Calu3 (cell line): ENCODE results near the gene ATXN7. TPM values are rescaled to one million over a fixed set of nuclear protein-coding genes. Genes with fewer than 3 reads are reported as not detected.

Experiments used
- BruUV-seq: library from RNA; stranded (reverse); fragments of 400-500 nt; replicated peaks from 2 replicates; lab custom pipeline; 2021; lab: Mats Ljungman, UMichigan
- CTCF ChIA-PET: fragments of 300-600 bp; sonication (Branson Sonifier 250); formaldehyde crosslinking; loops from one replicate; lab custom pipeline; 2022; ENCODE audit warnings: antibody characterized with exemption; lab: Charles Lee
- DNase-seq: peaks from one replicate; pipeline ENCODE4 v3.0.0; 2022
- H3K27ac Mint-ChIP-seq: one replicate; pipeline ENCODE4 v1.8.0; 2022; ENCODE audit warnings: mixed read lengths; ENCODE audit not compliant: unreplicated experiment
- H3K27me3 Mint-ChIP-seq: one replicate; pipeline ENCODE4 v1.8.0; 2022; ENCODE audit warnings: mixed read lengths; ENCODE audit not compliant: unreplicated experiment
- H3K36me3 Mint-ChIP-seq: one replicate; pipeline ENCODE4 v1.8.0; 2022; ENCODE audit warnings: mild to moderate bottlenecking, moderate library complexity, mixed read lengths; ENCODE audit not compliant: insufficient read depth, unreplicated experiment
- H3K4me1 Mint-ChIP-seq: one replicate; pipeline ENCODE4 v1.8.0; 2022; ENCODE audit warnings: mild to moderate bottlenecking, low read depth, mixed read lengths; ENCODE audit not compliant: unreplicated experiment
- H3K4me3 Mint-ChIP-seq: one replicate; pipeline ENCODE4 v1.8.0; 2022; ENCODE audit warnings: mild to moderate bottlenecking, low read depth, moderate library complexity, mixed read lengths; ENCODE audit not compliant: unreplicated experiment
- H3K9me3 Mint-ChIP-seq: one replicate; pipeline ENCODE4 v1.8.0; 2022; ENCODE audit warnings: low read depth, mixed read lengths; ENCODE audit not compliant: unreplicated experiment
- CTCF ChIP-seq: fragments of 200-600 bp; IDR thresholded peaks from one replicate; pipeline ENCODE4 v1.8.0; 2022; ENCODE audit warnings: antibody characterized with exemption; ENCODE audit not compliant: unreplicated experiment
- intact Hi-C: fragments of 100-400 bp; cut with micrococcal nuclease; formaldehyde crosslinking; loops from one replicate; pipeline ENCODE4 v1.10.0; 2022; ENCODE audit not compliant: unreplicated experiment
- total RNA-seq: library from RNA; stranded (reverse); gene quantifications from 2 replicates; pipeline ENCODE4 v1.2.3, GENCODE V29; 2022

The ATXN7 gene
- total RNA-seq, 1 experiment from 2014 or later = 31.2 TPM

- intact Hi-C loops = no loop called here
- Mint-ChIP-seq H3K4me1 (no peaks in the 10 kb centered on the region), H3K27ac (no peak overlapping the region), H3K4me3 (no peak overlapping the region), H3K9me3 (no peaks in the 10 kb centered on the region), H3K27me3 (no peaks in the 10 kb centered on the region), H3K36me3 (peaks cover 43% of the 10 kb centered on the region)
- CTCF ChIA-PET = no interaction called here
- no peak for DNase-seq
- TF ChIP-seq CTCF = no peak
- no TSS peak for BruUV-seq
Measured at GRCh38 chr3:63998852-63999754, 135.4 kb downstream of the ATXN7 start.

GRCh38 chr3:64000453-64001055 is 136.9 kb downstream of the ATXN7 start:
- TF ChIP-seq CTCF = no peak
- intact Hi-C loops = no loop called here
- Mint-ChIP-seq H3K9me3 (no peaks in the 10 kb centered on the region), H3K4me3 (no peak overlapping the region), H3K4me1 (no peaks in the 10 kb centered on the region), H3K27ac (peak overlapping the region; percentile 15), H3K36me3 (peaks cover 40% of the 10 kb centered on the region), H3K27me3 (no peaks in the 10 kb centered on the region)
- no TSS peak for BruUV-seq
- no peak for DNase-seq
- CTCF ChIA-PET = no interaction called here

- H3K4me3 Mint-ChIP-seq = no peak overlapping the region
- peaks cover 25% of the 10 kb centered on the region for H3K36me3 Mint-ChIP-seq
- no peaks in the 10 kb centered on the region for H3K4me1 Mint-ChIP-seq
- BruUV-seq = no TSS peak
- no peak overlapping the region for H3K27ac Mint-ChIP-seq
- no peaks in the 10 kb centered on the region for H3K9me3 Mint-ChIP-seq
- intact Hi-C loops = no loop called here
- H3K27me3 Mint-ChIP-seq = no peaks in the 10 kb centered on the region
- no peak for DNase-seq
- CTCF ChIA-PET = no interaction called here
- no peak for TF ChIP-seq CTCF
Measured at GRCh38 chr3:64002233-64002632, 138.6 kb downstream of the ATXN7 start.

- TF ChIP-seq CTCF = no peak
- H3K27ac Mint-ChIP-seq = no peak overlapping the region
- H3K9me3 Mint-ChIP-seq = no peaks in the 10 kb centered on the region
- BruUV-seq = no TSS peak
- CTCF ChIA-PET = no interaction called here
- peaks cover 17% of the 10 kb centered on the region for H3K36me3 Mint-ChIP-seq
- no peak overlapping the region for H3K4me3 Mint-ChIP-seq
- no peak for DNase-seq
- no peaks in the 10 kb centered on the region for H3K4me1 Mint-ChIP-seq
- intact Hi-C loops = no loop called here
- no peaks in the 10 kb centered on the region for H3K27me3 Mint-ChIP-seq
Measured at GRCh38 chr3:64003589-64003988, 139.9 kb downstream of the ATXN7 start.
